ENCODE measurements around the gene TRIM41. TPM values are rescaled to one million over a fixed set of nuclear protein-coding genes. Genes with fewer than 3 reads are reported as not detected.

The TRIM41 gene
- total and polyA plus RNA-seq, 9 of the 15 experiments (the other 6 are each of a cell fraction or from before 2014, with no cell fraction given): 1.8 to 47.6 (median 20.9) TPM

DNA sequence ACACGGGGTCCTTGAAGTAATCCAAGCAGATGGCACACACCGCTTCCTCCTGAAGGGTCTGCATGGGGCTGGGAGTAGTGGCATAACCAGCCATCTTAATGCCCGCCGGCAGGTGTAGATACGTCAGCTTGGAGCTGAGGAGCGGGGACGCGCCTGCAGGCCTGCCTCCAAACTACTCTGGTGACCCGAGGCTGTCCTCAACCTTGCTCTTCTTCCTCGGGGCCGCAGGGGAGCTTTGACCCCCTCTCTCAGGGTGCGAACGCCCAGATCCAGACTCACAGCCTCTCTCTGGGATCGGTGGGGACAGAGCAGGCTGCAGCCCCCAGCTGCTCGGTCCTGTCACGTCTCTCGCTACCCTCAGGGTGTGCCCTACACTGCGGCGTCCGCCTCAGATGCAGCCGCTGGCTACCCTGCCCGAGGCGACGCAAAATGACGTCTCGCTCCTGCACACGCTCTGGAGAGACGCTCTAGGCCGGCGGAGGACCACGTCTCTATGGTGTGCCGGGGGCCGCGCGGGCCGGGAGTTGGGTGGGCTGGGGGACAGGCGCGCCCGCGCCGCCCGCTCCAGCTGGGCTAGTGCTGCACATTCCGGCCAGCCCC lies 37.7 kb downstream of the TRIM41 start, which contains the start of gene TRIM52 (continued):
- no peak for TF ChIP-seq RBM25 (IDR thresholded peaks at IDR 0.05; ENCODE audit: low read depth, low read length, severe bottlenecking)
- TF ChIP-seq ESRRA (IDR thresholded peaks at IDR 0.05; ENCODE audit: borderline replicate concordance, low read depth): peak; percentile 76
- TF ChIP-seq CXXC5 (CRISPR knock-in tag; IDR thresholded peaks at IDR 0.05): peak; percentile 88
- TF ChIP-seq YY1 (IDR thresholded peaks at IDR 0.05; ENCODE audit: borderline replicate concordance in 1 of 3, control insufficient read depth in 1 of 3, extremely low read depth in 1 of 3, insufficient read depth in 3 of 3, insufficient read length in 1 of 3, insufficient replicate concordance in 2 of 3, low read depth in 1 of 3, low read length in 2 of 3): peak in 2 of 3 experiments; percentile 84 to 85
- TF ChIP-seq E2F3 (CRISPR knock-in tag; IDR thresholded peaks at IDR 0.05): 0 out of 2 replicates have a peak, but pooled peaks have one; percentile 57
- TF ChIP-seq SPI1 (IDR thresholded peaks at IDR 0.05; ENCODE audit: borderline replicate concordance, low read depth, low read length): no peak
- TF ChIP-seq KHSRP (IDR thresholded peaks at IDR 0.05): peak; percentile 63; the same call in 1 of the 2 replicates
- TF ChIP-seq SMARCB1 (IDR thresholded peaks at IDR 0.05; ENCODE audit: insufficient read length, low read depth): no peak
- peak; percentile 58 for TF ChIP-seq SOX6 (IDR thresholded peaks at IDR 0.05)
- no peak for TF ChIP-seq TARDBP (IDR thresholded peaks at IDR 0.05)
- no peak for TF ChIP-seq RBM34 (IDR thresholded peaks at IDR 0.05; ENCODE audit: borderline replicate concordance, insufficient read depth, low read length)
- peak; percentile 86 for TF ChIP-seq ATF7 (IDR thresholded peaks at IDR 0.05)
- no peak for TF ChIP-seq ZNF184 (CRISPR knock-in tag; IDR thresholded peaks at IDR 0.05)
- no peak for TF ChIP-seq AFF1 (IDR thresholded peaks at IDR 0.05; ENCODE audit: low read depth in 1 of 2, partially characterized antibody in 2 of 2)
- peak in 1 of 2 experiments; percentile 33 for TF ChIP-seq E2F6 (IDR thresholded peaks at IDR 0.05; ENCODE audit: borderline replicate concordance in 1 of 2, extremely low read depth in 1 of 2, insufficient read depth in 1 of 2, insufficient read length in 1 of 2, low read depth in 1 of 2, low read length in 1 of 2, poor library complexity in 1 of 2, severe bottlenecking in 1 of 2)
- TF ChIP-seq MTA3 (IDR thresholded peaks at IDR 0.05; ENCODE audit: borderline replicate concordance): peak; percentile 76
- no peak for TF ChIP-seq ZNF408 (CRISPR knock-in tag; IDR thresholded peaks at IDR 0.05; ENCODE audit: low read depth)

Data from K562 (cell line).